HG03521 (cell line): ENCODE measurements around the gene MYO9A.
"Not testable (repeated sequence)": the region's sequence is repeated elsewhere in the genome, so short reads cannot be mapped to it uniquely, and the experiment has no call there.

Experiments used
- ATAC-seq: cut with Tn5 transposase; IDR thresholded peaks from one replicate; pipeline ENCODE4 v1.9.1; 2021; ENCODE audit warnings: mild to moderate bottlenecking, moderate library complexity; ENCODE audit not compliant: unreplicated experiment

Gene MYO9A

GRCh38 chr15:72092691-72093090 is 25.3 kb downstream of the MYO9A start:
- ATAC-seq = no peak

GRCh38 chr15:72092006-72092405 is 25.9 kb downstream of the MYO9A start:
- ATAC-seq = no peak

- ATAC-seq = no peak
These were observed 30.9 kb downstream of the MYO9A start for GRCh38 chr15:72086920-72087648.

- no peak for ATAC-seq
These were observed 31.8 kb downstream of the MYO9A start for GRCh38 chr15:72086010-72086697.

GRCh38 chr15:72082176-72082575 is 35.8 kb downstream of the MYO9A start:
- ATAC-seq = no peak

GRCh38 chr15:72078887-72079286 is 39.1 kb downstream of the MYO9A start:
- ATAC-seq = peak; percentile 61

GRCh38 chr15:72077950-72078349 is 40.0 kb downstream of the MYO9A start:
- ATAC-seq = no peak

DNA sequence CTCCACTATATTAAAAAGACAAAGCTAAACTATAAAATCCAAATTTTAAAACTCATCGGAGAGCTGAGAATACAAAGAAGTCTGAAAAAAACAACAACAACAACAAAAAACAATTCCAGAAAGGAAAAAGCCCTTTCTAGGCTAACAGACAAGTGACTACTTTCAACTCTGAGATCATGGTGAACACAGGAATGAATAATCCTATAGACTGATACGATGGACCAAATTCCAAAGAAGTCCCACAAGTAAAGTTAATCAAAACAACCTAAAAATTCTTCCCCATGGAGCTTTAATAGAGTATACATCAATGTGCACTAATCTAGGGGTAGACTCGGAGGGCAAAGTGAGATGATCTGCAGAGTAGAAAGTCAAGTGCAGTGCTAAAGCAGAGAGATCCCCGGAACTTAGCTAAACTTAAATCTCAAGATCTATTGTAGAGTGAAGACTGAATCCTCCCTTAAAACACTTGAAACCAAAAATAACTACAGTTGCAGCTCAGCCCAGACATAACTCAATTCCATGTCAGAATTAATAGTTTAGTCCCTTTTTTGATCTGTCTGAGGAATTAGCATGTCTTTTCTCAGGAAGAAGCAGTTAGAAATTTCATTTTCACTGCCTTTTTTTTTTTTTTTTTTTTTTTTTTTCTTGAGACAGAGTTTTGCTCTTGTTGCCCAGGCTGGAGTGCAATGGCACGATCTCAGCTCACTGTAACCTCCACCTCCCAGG is 43.5 kb downstream of the MYO9A start:
- no peak for ATAC-seq

- not testable (repeated sequence) for ATAC-seq
These were observed 46.5 kb downstream of the MYO9A start for GRCh38 chr15:72071448-72071825.

DNA sequence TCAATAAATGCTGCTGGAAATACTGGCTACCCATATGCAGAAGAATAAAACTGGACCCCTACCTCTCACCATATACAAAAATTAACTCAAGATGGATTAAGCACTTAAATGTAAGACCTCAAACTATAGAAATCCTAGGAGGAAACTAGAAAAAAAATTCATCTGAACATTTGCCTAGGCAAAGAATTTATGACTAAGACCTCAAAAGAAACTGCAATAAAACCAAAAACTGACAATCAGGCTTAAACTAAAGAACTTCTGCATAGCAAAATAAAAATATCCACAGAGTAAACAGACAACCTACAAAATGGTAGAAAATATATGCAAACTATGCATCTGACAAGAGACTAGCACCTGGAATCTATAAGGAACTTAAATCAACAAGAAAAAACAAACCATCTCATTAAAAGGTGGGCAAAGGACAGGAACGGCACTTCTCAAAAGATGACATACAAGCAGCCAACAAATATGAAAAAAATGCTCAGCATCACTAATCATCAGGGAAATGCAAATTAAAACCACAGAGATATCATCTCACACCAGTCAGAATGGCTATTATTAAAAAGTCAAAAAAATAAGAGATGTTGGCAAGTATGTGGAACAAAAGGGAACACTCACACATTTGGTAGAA is 47.0 kb downstream of the MYO9A start:
- ATAC-seq = no peak

- no peak for ATAC-seq
These were observed 49.1 kb downstream of the MYO9A start for GRCh38 chr15:72068856-72069255.

DNA sequence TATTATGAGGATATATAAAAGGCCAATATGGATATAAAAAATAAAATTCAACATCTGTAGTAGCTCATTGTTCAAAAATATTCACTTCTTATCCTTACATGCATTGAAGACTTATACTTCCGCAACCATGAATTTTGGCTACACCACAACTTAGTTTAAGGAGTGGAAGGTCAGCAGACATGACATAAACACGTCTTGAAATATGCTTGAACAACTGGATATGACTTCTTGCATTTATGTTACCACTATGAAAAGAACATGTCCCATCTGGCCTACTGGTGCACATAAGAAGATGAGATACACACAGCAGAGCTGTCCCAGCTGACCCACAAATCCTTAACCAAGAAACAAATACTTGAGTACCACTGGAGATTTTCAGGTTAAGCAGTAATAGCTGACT is 52.1 kb downstream of the MYO9A start:
- ATAC-seq = no peak

DNA sequence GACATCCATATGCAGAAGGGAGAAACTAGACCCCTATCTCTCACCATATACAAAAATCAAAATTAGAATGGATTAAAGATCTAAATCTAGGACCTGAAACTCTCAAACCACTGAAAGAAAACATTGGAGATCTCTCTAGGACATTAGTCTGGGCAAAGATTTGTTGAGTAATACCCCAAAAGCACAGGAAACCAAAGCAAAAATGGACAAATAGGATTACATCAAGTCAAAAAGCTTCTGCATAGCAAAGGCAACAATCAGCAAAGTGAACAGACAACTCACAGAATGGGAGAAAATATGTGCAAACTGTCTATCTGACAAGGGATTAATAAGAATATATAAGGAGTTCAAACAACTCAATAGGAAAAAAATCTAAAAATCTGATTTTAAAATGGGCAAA is 54.8 kb downstream of the MYO9A start:
- ATAC-seq = no peak

DNA sequence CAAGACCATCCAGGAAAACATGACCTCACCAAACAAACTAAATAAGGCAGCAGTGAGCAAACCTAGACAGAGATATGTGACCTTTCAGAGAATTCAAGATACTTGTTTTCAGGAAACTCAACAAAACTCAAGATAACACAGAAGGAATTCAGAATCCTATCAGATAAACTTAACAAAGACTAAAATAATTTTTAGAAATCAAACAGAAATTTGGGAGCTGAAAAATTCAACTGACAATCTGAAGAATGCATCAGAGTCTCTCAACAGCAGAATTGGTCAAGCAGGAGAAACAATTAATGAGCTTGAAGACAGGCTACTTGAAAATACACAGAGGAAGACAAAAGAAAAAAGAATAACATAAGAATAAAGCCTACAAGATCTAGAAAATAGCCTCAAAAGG is 55.6 kb downstream of the MYO9A start:
- ATAC-seq = no peak

- no peak for ATAC-seq
These were observed 57.2 kb downstream of the MYO9A start for GRCh38 chr15:72060687-72061250.

DNA sequence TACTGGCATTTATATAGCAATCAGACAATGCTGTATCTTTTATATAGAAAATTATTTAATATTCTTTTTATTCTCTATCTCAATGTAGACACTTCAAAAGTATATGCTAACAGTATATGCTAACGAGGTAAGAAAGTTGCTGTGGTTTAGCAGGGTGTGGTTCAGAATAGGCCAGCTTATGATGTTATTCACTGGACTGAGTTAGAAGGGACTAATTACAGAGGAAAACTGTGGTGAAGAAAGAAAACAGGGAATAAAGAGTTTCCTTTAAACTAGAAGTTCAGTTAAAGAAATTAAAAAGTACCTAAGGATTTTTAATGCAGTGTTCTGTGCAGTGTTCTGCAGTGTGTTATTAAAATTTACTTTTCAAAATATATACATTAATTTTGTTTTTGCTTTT is 59.4 kb downstream of the MYO9A start:
- ATAC-seq = no peak

GRCh38 chr15:72057548-72058091 is 60.3 kb downstream of the MYO9A start:
- no peak for ATAC-seq

- not testable (repeated sequence) for ATAC-seq
These were observed 61.7 kb downstream of the MYO9A start for GRCh38 chr15:72056217-72056616.

DNA sequence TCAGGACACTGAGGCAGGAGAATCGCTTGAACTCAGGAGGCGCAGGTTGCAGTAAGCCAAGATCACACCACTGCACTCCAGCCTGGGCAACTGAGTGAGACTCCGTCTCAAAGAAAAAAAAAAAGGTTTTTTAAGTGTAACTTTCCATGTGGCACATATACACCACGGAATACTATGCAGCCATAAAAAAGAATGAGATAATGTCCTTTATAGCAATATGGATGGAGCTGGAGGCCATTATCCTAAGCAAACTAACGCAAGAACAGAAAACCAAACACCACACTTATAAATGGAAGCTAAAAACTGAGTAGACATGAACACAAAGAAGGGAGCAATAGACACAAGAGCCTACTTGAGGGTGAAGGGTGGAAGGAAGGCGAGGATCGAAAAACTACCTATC is 64.7 kb downstream of the MYO9A start:
- not testable (repeated sequence) for ATAC-seq

DNA sequence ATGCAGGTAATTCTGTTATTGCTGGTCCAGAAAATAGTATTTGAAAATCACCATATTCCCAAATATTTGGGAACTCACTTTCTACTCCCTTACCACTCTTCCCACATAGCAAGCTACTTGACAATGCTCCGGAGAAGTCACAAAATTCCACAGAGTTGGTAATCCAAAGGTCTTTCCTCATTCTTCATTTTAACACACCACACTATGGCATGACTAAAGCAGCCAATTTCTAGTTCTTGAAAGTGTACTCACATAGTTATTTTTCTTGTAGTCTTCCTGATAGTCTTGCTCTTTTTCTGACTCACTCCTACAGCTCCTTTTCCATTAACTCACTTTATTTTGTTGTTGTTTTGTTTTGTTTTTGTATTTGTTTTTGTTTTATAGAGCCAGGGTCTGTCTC is 67.2 kb downstream of the MYO9A start:
- ATAC-seq = no peak

GRCh38 chr15:72047020-72047419 is 70.9 kb downstream of the MYO9A start:
- no peak for ATAC-seq
